Bronchus fibroblast of lung (primary cell): ENCODE data around the gene SLCO3A1. TPM values are rescaled to one million over a fixed set of nuclear protein-coding genes. Genes with fewer than 3 reads are reported as not detected.

Experiments used
- total RNA-seq: library from RNA; depleted of rRNA; stranded (reverse); fragments of >200 nt; gene quantifications from 2 replicates; pipeline ENCODE4 v1.2.3, GENCODE V29; 2015

Gene SLCO3A1
- 1.3 and 1.5 TPM in 2 replicates for total RNA-seq

DNA sequence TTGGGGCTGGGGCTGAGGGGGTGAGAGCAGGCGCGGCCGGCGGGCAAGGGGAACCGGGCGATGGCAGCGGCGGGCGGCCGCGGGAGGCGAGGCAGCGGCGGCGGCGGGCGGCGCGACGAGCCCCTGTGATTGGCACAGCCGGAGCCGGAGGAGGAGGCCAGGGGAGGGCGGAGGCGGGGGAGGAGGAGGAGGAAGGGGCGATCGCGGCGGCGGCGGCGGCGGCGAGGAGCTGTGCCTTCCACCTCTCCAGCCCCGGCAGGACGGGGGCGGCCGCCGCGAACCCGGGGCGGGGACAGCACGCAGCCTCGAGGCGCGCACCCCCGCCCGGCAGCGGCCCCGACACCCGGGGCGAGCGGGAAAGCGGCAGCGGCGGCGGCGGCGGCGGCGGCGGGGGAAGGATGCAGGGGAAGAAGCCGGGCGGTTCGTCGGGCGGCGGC is at the start of gene SLCO3A1:
Gene SLCO3A1 (plus strand): TSS at position 198 of the 437 bp plus-strand sequence.

